Measurements from ENCODE around the gene GTF2IRD1.

GTF2IRD1 gene

GRCh38 chr7:74452748-74453321, 871 bp upstream of the GTF2IRD1 start:
- H3K4me3 ChIP-seq (ENCODE audit: low read length), result peak overlapping the region; percentile 65
- TF ChIP-seq CTCF (IDR thresholded peaks at IDR 0.05; ENCODE audit: insufficient read depth, low read depth, low read length, missing control alignments), result no peak
- peak; percentile 16 for DNase-seq (ENCODE audit: low read depth)

- no peak for TF ChIP-seq CTCF (IDR thresholded peaks at IDR 0.05; ENCODE audit: insufficient read depth, low read depth, low read length, missing control alignments)
- DNase-seq (ENCODE audit: low read depth), result no peak
These were observed 567 bp downstream of the GTF2IRD1 start for GRCh38 chr7:74454021-74454924.

GRCh38 chr7:74454925-74455288, 1.2 kb downstream of the GTF2IRD1 start:
- DNase-seq (ENCODE audit: low read depth), result no peak
- H3K4me3 ChIP-seq (ENCODE audit: low read length), result peak overlapping the region; percentile 65
- TF ChIP-seq CTCF (IDR thresholded peaks at IDR 0.05; ENCODE audit: insufficient read depth, low read depth, low read length, missing control alignments), result no peak

More at GRCh38 chr7:74454021-74454924, 567 bp downstream of the GTF2IRD1 start:
- H3K4me3 ChIP-seq (ENCODE audit: low read length), result peak overlapping the region; percentile 65

- peak overlapping the region; percentile 65 for H3K4me3 ChIP-seq (ENCODE audit: low read length)
- no peak for TF ChIP-seq CTCF (IDR thresholded peaks at IDR 0.05; ENCODE audit: insufficient read depth, low read depth, low read length, missing control alignments)
- DNase-seq (ENCODE audit: low read depth), result no peak
These were observed 1.6 kb downstream of the GTF2IRD1 start for GRCh38 chr7:74455291-74455804.

- no peak overlapping the region for H3K4me3 ChIP-seq (ENCODE audit: low read length)
- DNase-seq (ENCODE audit: low read depth), result no peak
- no peak for TF ChIP-seq CTCF (IDR thresholded peaks at IDR 0.05; ENCODE audit: insufficient read depth, low read depth, low read length, missing control alignments)
These were observed 2.2 kb downstream of the GTF2IRD1 start for GRCh38 chr7:74455928-74456327.

- TF ChIP-seq CTCF (IDR thresholded peaks at IDR 0.05; ENCODE audit: insufficient read depth, low read depth, low read length, missing control alignments), result no peak
- no peak overlapping the region for H3K4me3 ChIP-seq (ENCODE audit: low read length)
- DNase-seq (ENCODE audit: low read depth), result no peak
These were observed 3.3 kb downstream of the GTF2IRD1 start for GRCh38 chr7:74457007-74457406.

All from epithelial cell of esophagus (primary cell).